ENCODE results near the gene TRNAU1AP. TPM values are rescaled to one million over a fixed set of nuclear protein-coding genes. Genes with fewer than 3 reads are reported as not detected.

The TRNAU1AP gene
- total and polyA plus RNA-seq, 10 of the 15 experiments (the other 5 are each of a cell fraction or from before 2014, with no cell fraction given) = 24.3 to 67.0 (median 31.8) TPM

GRCh38 chr1:28564310-28564709 is 11.4 kb downstream of the TRNAU1AP start:
- Histone ChIP-seq H3K79me2 (ENCODE audit: control insufficient read depth, insufficient read depth, low read length) (no peaks in the 10 kb centered on the region), H3K4me2 (ENCODE audit: control insufficient read depth, insufficient read depth) (no peak overlapping the region), H3K36me3 (ENCODE audit: control insufficient read depth in 2 of 2, insufficient read depth in 2 of 2, low read length in 1 of 2) (peaks cover 10 to 21% of the 10 kb centered on the region in 2 experiments), H3K27ac (ENCODE audit: control insufficient read depth, insufficient read depth) (no peak overlapping the region), H3K4me3 (no peak overlapping the region), H4K20me1 (ENCODE audit: control insufficient read depth, insufficient read depth) (no peaks in the 10 kb centered on the region), H3K9me3 (replicated peaks; ENCODE audit: control insufficient read depth, insufficient read depth, low read length) (no peaks in the 10 kb centered on the region), H3K27me3 (replicated peaks in 1 of 2; ENCODE audit: control insufficient read depth in 2 of 2, insufficient read depth in 2 of 2, low read length in 1 of 2) (no peaks in the 10 kb centered on the region), H3K4me1 (ENCODE audit: control insufficient read depth, insufficient read depth, low read length) (no peaks in the 10 kb centered on the region), H3K9ac (ENCODE audit: control insufficient read depth, insufficient read depth, low read length) (no peak overlapping the region), H2AFZ (ENCODE audit: control insufficient read depth, low read depth, low read length) (no peak overlapping the region)
- in situ Hi-C loops (cut with MboI) = no loop called here
- ChIA-PET POLR2A (interaction anchor here (1.3 to 1.5 kb wide), 2 partner anchors 15 to 18 kb away, joined by 3 read pairs; no protein-coding TSS in a partner anchor), SMC1A (ENCODE audit: uncharacterized antibody, unreplicated experiment) (interaction anchor here (0.9 to 1.5 kb wide), 4 partner anchors 11 to 316 kb away, joined by 3 to 5 read pairs (median 3); partner anchors contain the start of gene TRNAU1AP), CTCF (interaction anchor here (0.5 to 1.6 kb wide), 4 partner anchors 13 to 315 kb away, joined by 3 to 6 read pairs (median 4); no protein-coding TSS in a partner anchor), RAD21 (ENCODE audit: unreplicated experiment) (no interaction called here)
- no peak for DNase-seq (ENCODE audit: low read depth, low spot score)
- intact Hi-C loops (cut with micrococcal nuclease; ENCODE audit: unreplicated experiment) = no loop called here
- no peak for ATAC-seq
- no TSS peak for BruUV-seq (replicated peaks)
- no peak for FAIRE-seq
- TF ChIP-seq ATF2 (IDR thresholded peaks at IDR 0.05; ENCODE audit: low read length) (no peak), BRCA1 (IDR thresholded peaks at IDR 0.05; ENCODE audit: low read depth, low read length) (no peak), ETV6 (conservative IDR thresholded peaks at IDR 0.05 in 1 of 2, IDR thresholded peaks at IDR 0.05 in 1 of 2; ENCODE audit: borderline replicate concordance in 1 of 2, low read depth in 1 of 2) (no peak), SMAD1 (IDR thresholded peaks at IDR 0.05; ENCODE audit: low read depth, partially characterized antibody) (no peak), ZNF24 (IDR thresholded peaks at IDR 0.05) (no peak), IRF5 (IDR thresholded peaks at IDR 0.05; ENCODE audit: borderline replicate concordance) (no peak), SUZ12 (IDR thresholded peaks at IDR 0.05; ENCODE audit: unreplicated experiment) (no peak), EGR1 (IDR thresholded peaks at IDR 0.05; ENCODE audit: borderline replicate concordance in 1 of 2, low read depth in 2 of 2, low read length in 2 of 2) (no peak), POLR2AphosphoS2 (IDR thresholded peaks at IDR 0.05; ENCODE audit: low read depth, low read length) (no peak), SRF (IDR thresholded peaks at IDR 0.05; ENCODE audit: low read depth in 2 of 2, low read length in 2 of 2) (no peak), JUND (IDR thresholded peaks at IDR 0.05; ENCODE audit: low read depth, low read length) (no peak), RUNX3 (IDR thresholded peaks at IDR 0.05; ENCODE audit: low read length) (no peak), MYB (IDR thresholded peaks at IDR 0.05; ENCODE audit: borderline replicate concordance, low read depth, low read length) (no peak), NR2C2 (IDR thresholded peaks at IDR 0.05; ENCODE audit: borderline replicate concordance, control insufficient read depth, insufficient read length, low read depth) (no peak), SMC3 (IDR thresholded peaks at IDR 0.05; ENCODE audit: borderline replicate concordance, low read length) (no peak), BHLHE40 (IDR thresholded peaks at IDR 0.05; ENCODE audit: borderline replicate concordance in 1 of 2, low read depth in 2 of 2, low read length in 1 of 2) (no peak), ZNF687 (IDR thresholded peaks at IDR 0.05) (no peak)

Measured in GM12878 (cell line).